ENCODE results near the gene ZFYVE9. TPM values are rescaled to one million over a fixed set of nuclear protein-coding genes. Genes with fewer than 3 reads are reported as not detected.
"Not testable (repeated sequence)": the region's sequence is repeated elsewhere in the genome, so short reads cannot be mapped to it uniquely, and the experiment has no call there.

Gene ZFYVE9
- total RNA-seq (73.5 TPM), polyA plus RNA-seq (13.1 TPM)

DNA sequence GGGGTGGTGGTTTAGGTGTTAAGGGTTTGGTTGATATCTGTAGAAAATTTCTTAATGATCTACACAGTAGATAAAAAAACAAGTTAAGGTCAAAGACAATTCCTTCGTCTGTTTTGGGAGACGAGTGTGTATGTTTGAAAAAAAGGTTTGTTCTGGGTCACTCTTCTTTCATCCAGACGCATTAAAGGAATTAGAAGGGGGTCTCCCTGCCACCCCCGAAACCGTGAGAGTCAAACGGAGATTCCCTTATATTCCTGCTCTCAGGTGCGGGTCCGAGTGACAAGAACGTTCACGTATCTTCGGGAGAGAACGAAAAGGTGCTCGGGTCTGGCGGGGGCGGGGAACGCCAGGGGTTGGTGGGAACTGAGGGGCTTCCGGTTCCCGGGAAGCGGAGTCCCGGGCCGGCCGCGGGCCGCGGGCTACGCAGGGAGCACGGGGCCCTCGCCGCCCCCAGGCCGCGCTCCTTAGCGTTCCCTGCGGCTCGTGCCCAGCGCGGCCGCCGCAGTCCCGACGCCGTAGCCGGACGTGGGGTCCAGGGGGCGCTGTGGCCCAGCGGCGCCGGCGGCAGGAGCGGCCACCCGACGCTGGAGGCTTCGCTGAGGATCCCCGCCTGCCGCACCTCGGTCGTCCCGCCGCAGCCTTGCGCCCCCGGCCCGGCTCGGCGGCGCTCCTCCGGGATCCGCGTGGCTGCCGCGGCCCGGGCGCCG is at the start of gene ZFYVE9:
Gene ZFYVE9, plus strand, starts transcription at position 577 of the 707 bp plus-strand sequence. CDS start 91,118 bp downstream, outside the sequence.
- Histone ChIP-seq H3K36me3 (ENCODE audit: insufficient read depth) (no peaks in the 10 kb centered on the region), H3K27ac (ENCODE audit: low read depth) (peak within 1 kb of the TSS; percentile 94), H3K4me3 (ENCODE audit: low read depth, low read length) (peak within 1 kb of the TSS; percentile 95), H3K4me1 (ENCODE audit: insufficient read depth) (no peaks in the 10 kb centered on the region)
- peak; percentile 41 for DNase-seq (ENCODE audit: extremely low spot score)
- WGBS: under 1% methylated on average over 72 of the region's 72 CpGs

DNA sequence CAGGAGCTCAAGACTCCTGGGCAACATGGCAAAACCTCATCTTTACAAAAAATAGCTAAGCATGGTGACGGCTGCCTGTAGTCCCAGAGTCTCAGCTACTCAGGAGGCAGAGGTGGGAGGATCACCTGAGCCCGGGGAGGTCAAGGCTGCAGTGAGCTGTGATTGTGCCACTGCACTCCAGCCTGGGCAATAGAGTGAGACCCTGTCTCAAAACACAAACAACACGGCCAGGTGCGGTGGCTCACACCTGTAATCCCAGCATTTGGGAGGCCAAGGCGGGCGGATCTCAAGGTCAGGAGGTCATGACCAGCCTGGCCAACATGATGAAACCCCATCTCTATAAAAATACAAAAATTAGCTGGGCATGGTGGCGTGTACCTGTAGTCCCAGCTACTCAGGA is 47.6 kb upstream of the ZFYVE9 start:
- not testable (repeated sequence) for H3K4me3 ChIP-seq (ENCODE audit: low read depth, low read length); H3K4me1 ChIP-seq (ENCODE audit: insufficient read depth); H3K36me3 ChIP-seq (ENCODE audit: insufficient read depth); H3K27ac ChIP-seq (ENCODE audit: low read depth); DNase-seq (ENCODE audit: extremely low spot score)
- 94% methylated on average over 7 of the region's 7 CpGs for WGBS

DNA sequence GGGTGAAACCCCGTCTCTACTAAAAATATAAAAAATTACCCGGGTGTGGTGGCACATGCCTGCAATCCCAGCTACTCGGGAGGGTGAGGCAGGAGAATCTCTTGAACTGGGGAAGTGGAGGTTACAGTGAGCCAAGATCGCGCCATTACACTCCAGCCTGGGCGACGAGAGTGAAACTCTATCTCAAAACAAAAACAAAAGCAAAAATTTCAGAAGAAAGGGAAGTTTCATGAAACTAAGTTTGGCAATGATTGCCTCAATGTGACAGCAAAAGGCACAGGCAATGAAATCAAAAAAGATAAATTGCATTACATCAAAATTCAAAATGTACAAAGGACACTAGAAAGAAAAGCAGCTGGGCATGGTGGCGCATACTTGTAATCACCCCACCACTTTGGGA is 45.7 kb upstream of the ZFYVE9 start:
- DNase-seq (ENCODE audit: extremely low spot score): no peak
- H3K27ac ChIP-seq (ENCODE audit: low read depth): no peak overlapping the region
- H3K4me1 ChIP-seq (ENCODE audit: insufficient read depth): no peaks in the 10 kb centered on the region
- H3K4me3 ChIP-seq (ENCODE audit: low read depth, low read length): no peak overlapping the region
- WGBS: 81% methylated on average over 8 of the region's 8 CpGs
- H3K36me3 ChIP-seq (ENCODE audit: insufficient read depth): no peaks in the 10 kb centered on the region

- Histone ChIP-seq H3K4me3 (ENCODE audit: low read depth, low read length) (no peak overlapping the region), H3K36me3 (ENCODE audit: insufficient read depth) (no peaks in the 10 kb centered on the region), H3K4me1 (ENCODE audit: insufficient read depth) (no peaks in the 10 kb centered on the region), H3K27ac (ENCODE audit: low read depth) (no peak overlapping the region)
- 60% methylated on average over 8 of the region's 8 CpGs for WGBS
- DNase-seq (ENCODE audit: extremely low spot score): no peak
Measured at GRCh38 chr1:52098139-52098871, 43.6 kb upstream of the ZFYVE9 start.

DNA sequence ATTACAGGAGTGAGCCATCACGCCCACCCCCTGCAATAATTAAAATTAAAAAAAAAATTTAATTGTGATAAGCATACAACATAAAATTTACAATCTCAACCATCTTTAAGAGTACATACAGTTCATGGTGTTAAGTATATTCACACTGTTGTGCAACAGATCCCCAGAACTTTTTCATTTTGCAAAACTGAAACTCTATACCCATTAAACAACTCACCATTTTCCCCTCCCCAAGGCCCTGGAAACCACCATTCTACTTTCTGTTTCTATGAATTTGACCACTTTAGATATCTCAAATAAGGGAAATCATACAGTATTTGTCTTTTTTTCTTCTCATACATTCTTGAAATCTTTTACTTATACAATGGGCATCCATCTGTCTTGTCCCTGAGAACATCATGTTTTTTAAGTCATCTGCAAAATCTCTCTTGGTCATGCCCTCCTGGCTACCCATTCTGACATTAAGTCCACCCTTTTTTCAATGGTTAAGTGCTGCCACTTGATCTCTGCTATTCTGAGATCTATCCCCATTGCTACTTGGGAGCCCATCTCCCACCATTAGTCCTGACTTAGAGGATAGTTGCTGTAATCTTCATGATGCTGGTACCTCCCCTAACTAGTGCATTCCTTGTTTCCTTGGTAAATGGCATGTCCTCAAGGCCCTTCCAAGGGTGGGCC is 39.4 kb upstream of the ZFYVE9 start:
- Histone ChIP-seq H3K27ac (ENCODE audit: low read depth) (no peak overlapping the region), H3K36me3 (ENCODE audit: insufficient read depth) (no peaks in the 10 kb centered on the region), H3K4me3 (ENCODE audit: low read depth, low read length) (no peak overlapping the region), H3K4me1 (ENCODE audit: insufficient read depth) (no peaks in the 10 kb centered on the region)
- WGBS: 84% methylated on average over 1 of the region's 1 CpG
- DNase-seq (ENCODE audit: extremely low spot score): no peak

GRCh38 chr1:52111492-52111891 is 30.4 kb upstream of the ZFYVE9 start:
- Histone ChIP-seq H3K4me1 (ENCODE audit: insufficient read depth) (no peaks in the 10 kb centered on the region), H3K36me3 (ENCODE audit: insufficient read depth) (no peaks in the 10 kb centered on the region), H3K4me3 (ENCODE audit: low read depth, low read length) (no peak overlapping the region), H3K27ac (ENCODE audit: low read depth) (no peak overlapping the region)
- no peak for DNase-seq (ENCODE audit: extremely low spot score)

DNA sequence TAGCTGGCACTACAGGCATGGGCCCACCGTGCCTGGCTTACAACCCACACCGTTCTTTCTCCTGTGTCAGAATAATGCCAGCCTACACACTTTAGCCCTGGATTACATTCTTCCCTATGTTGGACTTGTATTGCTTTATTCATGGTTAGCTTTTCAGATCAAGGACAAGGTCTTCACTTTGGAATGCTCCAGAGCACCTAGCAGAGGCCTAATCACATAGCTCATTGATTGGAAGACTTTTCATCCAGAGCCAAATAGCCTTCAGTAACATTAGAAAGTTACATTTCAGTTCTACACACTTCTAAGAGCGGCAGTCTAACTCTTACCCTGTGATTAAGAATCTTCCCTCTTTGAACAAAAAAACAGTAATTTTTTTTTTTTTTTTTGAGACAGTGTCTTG is 29.4 kb upstream of the ZFYVE9 start:
- Histone ChIP-seq H3K36me3 (ENCODE audit: insufficient read depth) (no peaks in the 10 kb centered on the region), H3K27ac (ENCODE audit: low read depth) (no peak overlapping the region), H3K4me3 (ENCODE audit: low read depth, low read length) (no peak overlapping the region), H3K4me1 (ENCODE audit: insufficient read depth) (no peaks in the 10 kb centered on the region)
- DNase-seq (ENCODE audit: extremely low spot score): no peak
- WGBS: 91% methylated on average over 3 of the region's 3 CpGs

DNA sequence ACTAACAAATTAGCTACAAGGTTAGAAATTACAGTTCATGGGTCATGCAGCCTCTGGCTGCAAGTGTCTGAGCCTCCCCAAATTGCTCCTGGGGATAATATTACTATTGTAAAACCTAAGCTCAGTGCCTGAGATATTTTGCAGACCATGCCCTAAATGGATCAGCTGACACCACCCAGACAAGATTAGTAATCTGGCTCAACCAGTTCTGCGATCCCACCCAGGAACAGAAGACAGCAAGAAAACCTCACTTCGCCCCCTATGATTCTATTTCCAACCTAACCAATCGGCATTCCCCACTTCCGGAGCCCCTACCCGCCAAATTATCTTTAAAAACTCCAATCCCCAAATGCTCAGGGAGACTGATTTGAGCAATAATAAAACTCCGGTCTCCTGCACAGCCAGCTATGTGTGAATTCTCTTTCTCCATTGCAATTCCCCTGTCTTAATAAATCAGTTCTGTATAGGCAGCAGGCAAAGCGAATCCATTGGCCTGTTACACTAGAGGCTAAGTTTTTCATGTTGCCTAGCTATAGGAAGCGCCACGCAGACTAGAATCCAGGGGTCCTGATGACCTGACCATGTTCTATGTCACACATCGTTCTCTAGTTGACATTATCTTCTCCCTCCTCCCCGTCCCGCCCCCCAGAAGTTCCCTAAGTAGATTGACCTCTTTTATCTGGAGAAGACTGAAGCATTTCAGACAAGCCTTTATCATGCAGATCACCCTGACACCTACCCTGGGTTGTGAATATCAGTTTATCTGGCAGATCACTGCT is 22.4 kb upstream of the ZFYVE9 start:
- Histone ChIP-seq H3K4me1 (ENCODE audit: insufficient read depth) (no peaks in the 10 kb centered on the region), H3K4me3 (ENCODE audit: low read depth, low read length) (no peak overlapping the region), H3K27ac (ENCODE audit: low read depth) (no peak overlapping the region), H3K36me3 (ENCODE audit: insufficient read depth) (no peaks in the 10 kb centered on the region)
- no peak for DNase-seq (ENCODE audit: extremely low spot score)
- 48% methylated on average over 12 of the region's 12 CpGs for WGBS

DNA sequence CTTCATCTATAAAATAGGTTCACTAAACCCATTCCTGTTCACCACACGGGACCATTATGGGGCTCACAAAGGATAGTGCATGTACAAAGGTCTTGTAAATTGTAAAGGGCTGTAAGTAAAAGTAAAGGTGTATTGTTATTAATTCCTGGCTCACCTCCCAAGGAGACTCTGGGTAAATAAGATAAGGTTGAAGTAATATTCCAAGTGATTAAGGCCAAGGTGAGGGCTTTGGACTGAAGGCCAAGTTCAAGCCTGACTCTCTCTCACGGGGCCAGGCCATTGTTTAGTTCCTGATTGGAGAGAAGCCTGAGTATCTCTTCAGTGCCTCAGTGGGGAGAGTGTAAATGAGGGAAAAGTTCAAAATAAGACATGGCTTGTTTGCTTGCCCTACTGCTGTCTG is 19.5 kb upstream of the ZFYVE9 start:
- Histone ChIP-seq H3K36me3 (ENCODE audit: insufficient read depth) (no peaks in the 10 kb centered on the region), H3K4me3 (ENCODE audit: low read depth, low read length) (no peak overlapping the region), H3K4me1 (ENCODE audit: insufficient read depth) (no peaks in the 10 kb centered on the region), H3K27ac (ENCODE audit: low read depth) (no peak overlapping the region)
- DNase-seq (ENCODE audit: extremely low spot score): no peak
- 62% methylated on average over 2 of the region's 2 CpGs for WGBS

DNA sequence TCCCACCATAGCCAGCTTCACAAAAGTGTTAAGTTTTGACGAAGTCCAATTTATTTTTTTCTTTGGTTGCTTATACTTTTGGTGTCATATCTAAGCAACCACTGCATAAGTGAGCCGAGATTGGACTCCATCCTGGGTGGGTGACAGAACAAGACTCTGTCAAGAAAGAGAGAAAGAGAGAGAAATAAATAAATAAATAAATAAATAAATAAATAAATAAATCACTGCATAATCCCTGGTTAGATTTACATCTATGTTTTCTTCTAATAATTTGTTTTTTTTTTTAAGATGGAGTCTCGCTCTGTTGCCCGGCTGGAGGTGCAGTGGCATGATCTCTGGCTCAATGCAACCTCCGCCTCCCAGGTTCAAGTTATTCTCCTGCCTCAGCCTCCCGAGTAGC is 18.3 kb upstream of the ZFYVE9 start:
- no peak overlapping the region for H3K27ac ChIP-seq (ENCODE audit: low read depth)
- DNase-seq (ENCODE audit: extremely low spot score): no peak
- WGBS: 91% methylated on average over 6 of the region's 6 CpGs
- H3K4me1 ChIP-seq (ENCODE audit: insufficient read depth): no peaks in the 10 kb centered on the region
- no peak overlapping the region for H3K4me3 ChIP-seq (ENCODE audit: low read depth, low read length)
- no peaks in the 10 kb centered on the region for H3K36me3 ChIP-seq (ENCODE audit: insufficient read depth)

GRCh38 chr1:52125736-52126359 is 16.0 kb upstream of the ZFYVE9 start:
- Histone ChIP-seq H3K27ac (ENCODE audit: low read depth) (no peak overlapping the region), H3K36me3 (ENCODE audit: insufficient read depth) (no peaks in the 10 kb centered on the region), H3K4me3 (ENCODE audit: low read depth, low read length) (no peak overlapping the region), H3K4me1 (ENCODE audit: insufficient read depth) (no peaks in the 10 kb centered on the region)
- DNase-seq (ENCODE audit: extremely low spot score): no peak

- 38% methylated on average over 5 of the region's 5 CpGs for WGBS
- Histone ChIP-seq H3K4me3 (ENCODE audit: low read depth, low read length) (no peak overlapping the region), H3K27ac (ENCODE audit: low read depth) (no peak overlapping the region), H3K36me3 (ENCODE audit: insufficient read depth) (no peaks in the 10 kb centered on the region), H3K4me1 (ENCODE audit: insufficient read depth) (no peaks in the 10 kb centered on the region)
- no peak for DNase-seq (ENCODE audit: extremely low spot score)
Measured at GRCh38 chr1:52127181-52128180, 14.4 kb upstream of the ZFYVE9 start.

Measured in urinary bladder (tissue), 4 donors.